ENCODE results near the gene IL4.
"Not testable (repeated sequence)": the region's sequence is repeated elsewhere in the genome, so short reads cannot be mapped to it uniquely, and the experiment has no call there.

IL4 gene

DNA sequence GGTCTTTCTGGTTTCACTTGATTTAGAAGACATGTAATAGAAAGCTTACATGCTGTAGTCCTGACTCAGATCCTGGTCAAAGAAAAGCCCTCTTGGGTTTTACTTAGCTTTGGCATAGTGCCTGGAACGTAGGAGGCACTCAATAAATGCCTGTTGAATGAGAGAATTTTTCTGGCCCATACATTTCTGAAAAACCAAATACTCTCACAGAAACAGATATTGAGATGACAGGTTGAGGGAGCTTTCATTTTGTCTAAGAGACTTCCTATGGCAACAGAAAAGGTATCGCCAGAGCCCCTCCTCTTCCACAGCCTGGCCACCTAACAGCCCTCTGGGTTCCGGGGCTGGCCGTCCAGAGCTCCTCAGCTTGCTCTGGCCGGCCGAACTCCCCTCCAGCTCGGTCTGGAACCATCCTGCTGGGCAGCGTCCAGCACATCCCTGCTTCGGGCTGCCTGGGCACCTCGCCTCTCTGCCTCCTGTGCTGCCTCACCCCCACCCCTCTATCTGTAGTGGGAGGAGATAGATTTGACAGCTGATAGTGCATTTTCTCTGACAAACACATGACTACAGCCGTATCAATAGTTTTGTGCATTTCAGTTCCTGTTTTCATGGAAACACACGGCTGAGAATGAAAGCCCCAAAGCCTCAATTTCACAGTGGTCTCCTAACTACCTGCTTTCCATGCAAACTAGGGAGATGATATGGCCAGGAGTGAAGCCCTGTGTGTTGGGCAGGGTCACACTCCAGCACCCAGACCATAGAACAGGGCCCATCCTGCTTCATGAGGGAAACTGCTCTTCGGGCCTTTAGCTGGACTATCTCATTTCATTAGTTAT is 1.1 kb downstream of the IL4 start:
- peak; percentile 32 for DNase-seq

GRCh38 chr5:132675936-132676689 is 2.3 kb downstream of the IL4 start:
- no peak for DNase-seq

DNA sequence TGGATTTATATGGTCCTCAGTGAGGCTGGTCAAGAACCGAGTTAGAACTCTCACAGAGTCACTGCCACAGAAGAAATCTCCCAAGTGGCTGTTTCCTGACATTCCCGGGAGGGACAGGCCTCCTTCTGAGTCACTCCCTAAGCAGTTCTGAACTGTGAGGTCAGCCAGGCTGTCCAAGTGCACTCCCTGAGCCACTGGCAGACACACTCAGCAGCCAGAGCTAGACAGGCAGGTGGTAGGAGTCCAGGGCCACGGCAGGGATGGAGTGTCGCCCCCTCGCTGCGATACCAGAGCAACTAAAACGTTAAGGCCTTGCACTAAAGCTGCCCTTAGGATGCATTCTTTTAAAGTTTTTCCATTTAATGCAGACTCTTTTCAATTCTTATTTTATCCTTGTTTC is 3.4 kb downstream of the IL4 start:
- no peak for DNase-seq

- no peak for DNase-seq
Measured at GRCh38 chr5:132677682-132678400, 4.1 kb downstream of the IL4 start.

- DNase-seq, result no peak
Measured at GRCh38 chr5:132678735-132679134, 4.9 kb downstream of the IL4 start.

DNA sequence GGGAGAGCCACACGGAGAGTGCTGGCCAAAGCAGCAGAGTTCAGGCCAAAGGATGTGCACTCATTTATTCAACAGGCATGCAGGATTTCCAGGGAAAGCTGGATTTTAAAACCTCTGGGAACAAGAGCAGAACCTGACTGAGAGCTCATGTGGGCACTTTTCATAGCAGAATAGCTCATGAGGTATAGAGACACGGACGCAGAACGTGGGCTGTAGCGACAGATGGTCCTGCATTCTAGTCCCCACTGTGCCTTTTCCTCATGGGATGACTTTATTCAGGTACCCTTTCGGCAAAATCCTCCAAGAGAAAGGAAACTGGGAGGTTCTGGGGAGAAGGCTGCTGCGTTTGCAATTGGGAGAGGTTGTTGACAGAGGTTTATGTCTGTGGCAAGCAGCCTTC is 5.4 kb downstream of the IL4 start:
- no peak for DNase-seq

DNA sequence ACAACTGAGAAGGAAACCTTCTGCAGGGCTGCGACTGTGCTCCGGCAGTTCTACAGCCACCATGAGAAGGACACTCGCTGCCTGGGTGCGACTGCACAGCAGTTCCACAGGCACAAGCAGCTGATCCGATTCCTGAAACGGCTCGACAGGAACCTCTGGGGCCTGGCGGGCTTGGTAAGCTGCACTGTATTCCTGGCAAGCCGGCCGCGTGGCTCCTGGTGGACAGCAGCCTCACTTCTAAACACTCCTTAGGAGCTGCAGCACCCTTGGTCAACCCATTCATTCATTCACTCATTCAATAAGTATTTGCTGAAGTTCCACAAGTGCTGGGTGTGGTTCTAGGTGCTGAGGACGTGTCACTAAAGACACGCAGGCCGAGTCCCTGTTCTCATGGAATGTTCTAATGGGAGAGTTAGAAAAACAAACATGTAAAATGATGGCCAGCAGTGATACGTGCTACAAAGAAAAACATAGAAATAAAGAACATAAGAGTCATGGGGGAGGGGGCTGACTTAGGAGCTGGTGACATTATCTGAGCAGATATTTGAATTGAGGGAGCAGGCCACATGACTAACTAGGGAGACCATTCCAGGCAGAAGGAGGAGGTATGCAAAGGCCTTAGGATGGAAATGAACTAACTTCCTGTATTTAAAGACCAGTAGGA is 6.1 kb downstream of the IL4 start:
- DNase-seq, result no peak

GRCh38 chr5:132680780-132681475 is 7.1 kb downstream of the IL4 start:
- DNase-seq, result no peak

DNA sequence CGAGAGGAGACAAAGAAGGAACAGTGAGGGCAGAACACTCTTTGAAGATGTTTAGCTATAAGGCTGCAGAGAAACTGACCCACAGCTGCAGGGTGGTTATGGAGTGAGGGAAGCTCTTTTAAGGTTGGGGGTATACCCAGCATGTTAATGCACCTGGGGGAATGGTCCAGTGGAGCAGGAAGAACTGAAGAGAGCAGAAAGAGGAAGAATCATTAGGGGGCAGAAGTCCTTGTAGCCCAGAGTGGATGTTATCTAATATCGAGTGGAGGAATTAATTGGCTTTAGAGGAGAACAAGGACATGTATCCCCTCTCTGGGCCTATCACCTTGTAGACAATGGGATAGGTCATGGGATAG is 7.7 kb downstream of the IL4 start:
- DNase-seq, result no peak

DNA sequence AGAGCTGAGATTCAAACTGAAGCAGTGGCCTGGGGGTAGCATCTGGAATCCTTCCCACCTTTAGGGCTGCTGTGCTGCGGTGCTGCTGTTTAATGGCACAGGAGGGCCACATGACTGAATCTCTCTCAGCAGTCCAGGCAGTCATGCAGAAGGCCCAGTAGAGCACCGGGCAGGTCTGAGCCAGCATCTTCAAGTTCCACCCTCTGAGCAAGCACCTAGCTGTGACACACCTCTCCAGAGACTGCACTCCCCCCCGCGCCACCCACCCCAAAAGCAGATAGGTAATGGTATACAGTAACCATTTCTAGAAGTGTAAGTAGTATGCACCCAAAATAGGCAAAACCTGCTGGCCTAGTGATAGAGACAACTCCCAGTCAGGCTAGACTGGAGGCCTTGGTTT is 8.2 kb downstream of the IL4 start:
- no peak for DNase-seq

DNA sequence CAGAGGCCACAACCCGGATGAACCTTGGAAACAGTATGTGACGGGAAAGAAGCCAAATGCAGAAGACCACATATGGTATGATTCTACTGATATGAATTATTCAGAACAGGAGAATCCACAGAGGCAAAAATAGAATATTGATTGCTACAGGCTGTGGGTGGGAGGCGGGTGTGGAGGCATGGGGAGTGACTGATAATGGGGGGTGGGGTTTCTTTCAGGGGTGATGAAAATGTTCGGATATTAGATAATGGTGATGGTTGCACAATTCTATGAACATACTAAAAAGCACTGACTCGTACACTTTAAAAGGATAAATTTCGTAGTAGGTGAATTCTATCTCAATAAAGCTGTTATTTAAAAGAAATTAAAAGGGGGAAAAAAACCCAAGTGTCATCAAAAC is 10.7 kb downstream of the IL4 start:
- peak; percentile 91 for DNase-seq

- DNase-seq, result no peak
Measured at GRCh38 chr5:132684922-132685720, 11.3 kb downstream of the IL4 start.

- DNase-seq, result no peak
Measured at GRCh38 chr5:132686193-132686592, 12.4 kb downstream of the IL4 start.

GRCh38 chr5:132687995-132688394 is 14.2 kb downstream of the IL4 start:
- DNase-seq, result no peak

DNA sequence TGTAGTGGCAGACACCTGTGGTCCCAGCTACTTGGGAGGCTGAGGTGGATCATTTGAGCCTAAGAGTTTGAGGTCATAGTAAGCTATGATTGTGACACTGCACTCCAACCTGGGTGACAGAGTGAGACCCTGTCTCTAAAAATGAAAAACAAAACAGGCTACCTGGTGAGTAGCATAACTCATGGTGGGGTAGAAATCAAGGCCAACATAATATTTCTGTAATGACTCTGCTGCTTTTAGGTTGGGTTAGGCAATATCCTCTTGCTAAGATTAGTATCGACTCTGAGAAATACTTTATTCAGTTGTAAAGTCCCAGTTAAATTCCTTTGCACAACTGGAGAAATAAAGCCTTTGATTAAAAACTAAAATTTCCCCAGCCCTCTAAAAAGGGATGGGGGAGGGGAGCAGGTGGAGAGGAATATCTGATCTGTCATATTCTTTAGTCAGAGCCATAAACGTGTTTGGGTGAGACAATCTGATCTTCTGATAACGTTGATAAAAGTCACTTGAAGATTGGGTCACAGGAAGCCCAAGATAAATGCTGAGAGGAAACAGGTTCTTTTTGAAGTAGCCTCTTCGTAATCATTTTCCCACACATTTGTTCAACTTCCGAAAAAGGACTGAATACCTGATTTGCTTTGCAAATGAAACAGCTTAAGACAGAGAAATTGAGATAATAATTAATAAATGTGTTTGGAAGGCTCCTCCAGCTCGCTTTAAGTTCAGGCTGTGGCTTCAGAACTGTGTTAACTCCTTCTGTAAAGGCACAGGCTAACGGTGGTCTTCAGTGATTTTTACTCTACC is 14.9 kb downstream of the IL4 start:
- DNase-seq, result peak; percentile 29

DNA sequence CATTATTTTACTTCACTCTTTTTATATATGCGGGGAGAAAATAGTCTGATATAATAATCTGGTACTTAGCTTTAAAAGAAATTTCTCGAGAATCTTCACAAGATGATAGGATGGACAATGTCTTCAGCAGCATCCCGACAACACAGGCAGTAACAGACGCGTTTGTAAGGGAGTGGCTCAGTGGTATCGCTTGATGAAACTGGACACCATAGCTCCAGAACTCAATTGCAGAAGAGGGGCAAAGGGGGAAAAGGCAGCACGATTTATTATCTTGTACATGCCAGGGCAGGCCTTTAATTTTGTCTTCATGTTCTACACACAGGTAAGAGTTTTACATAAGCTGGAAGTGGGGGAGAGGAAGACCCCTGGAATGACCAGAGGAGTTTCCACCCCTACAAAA is 15.7 kb downstream of the IL4 start:
- DNase-seq, result no peak

- no peak for DNase-seq
Measured at GRCh38 chr5:132690156-132690555, 16.4 kb downstream of the IL4 start.

GRCh38 chr5:132691755-132692631 is 18.2 kb downstream of the IL4 start:
- not testable (repeated sequence) for DNase-seq

DNA sequence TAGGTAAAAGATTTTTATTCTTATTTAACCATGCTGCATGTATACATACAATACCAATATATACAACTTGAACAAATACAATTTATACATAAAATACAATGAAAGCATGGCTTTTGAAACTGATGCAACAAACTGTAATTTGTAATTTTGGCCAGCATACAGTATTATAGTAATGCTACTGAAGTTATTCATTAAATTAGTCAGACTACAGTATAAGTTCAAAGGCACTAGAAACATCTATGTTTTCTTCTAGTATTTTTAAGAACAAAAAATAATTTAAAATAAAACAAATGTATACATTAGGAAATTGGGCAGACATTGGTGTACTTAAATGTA is 18.8 kb downstream of the IL4 start:
- DNase-seq, result no peak

DNA sequence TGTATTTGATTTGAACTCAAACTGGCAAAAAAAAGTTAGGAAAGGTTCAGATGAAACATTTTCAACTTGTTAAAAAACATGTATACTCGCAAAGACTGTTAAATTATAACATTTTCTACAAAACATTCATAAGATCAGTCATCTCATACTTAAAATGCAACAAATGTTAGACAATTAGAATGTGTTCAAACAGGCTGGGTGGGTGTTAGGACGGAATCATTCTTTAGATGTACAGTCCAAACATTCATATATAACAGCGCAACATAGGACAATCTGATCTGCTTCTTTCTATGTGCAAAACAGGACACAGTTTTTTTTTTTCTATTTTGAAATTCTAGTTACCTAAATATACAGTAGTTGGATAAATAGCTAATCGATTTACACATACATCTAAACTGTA is 22.2 kb downstream of the IL4 start:
- DNase-seq, result no peak

Measured in hematopoietic multipotent progenitor cell treated with erythropoietin and hydrocortisone succinate and interleukin-3 and kit ligand, for 8 days (in vitro differentiated cells).